GM23248 (cell line): ENCODE measurements around the gene LYG1.

Experiments used
- EZH2 ChIP-seq: fragments of 200-600 bp; sonication (generic); IDR thresholded peaks from 2 replicates; pipeline ENCODE4 v1.6.1; 2018; ENCODE audit warnings: antibody characterized with exemption, mild to moderate bottlenecking; ENCODE audit not compliant: insufficient read depth, poor library complexity, severe bottlenecking
- EZH2phosphoT487 ChIP-seq: fragments of 200-600 bp; sonication (generic); IDR thresholded peaks from 2 replicates; pipeline ENCODE4 v1.6.1; 2018; ENCODE audit warnings: antibody characterized with exemption, moderate library complexity, mild to moderate bottlenecking, low read depth; ENCODE audit not compliant: insufficient read depth

DNA sequence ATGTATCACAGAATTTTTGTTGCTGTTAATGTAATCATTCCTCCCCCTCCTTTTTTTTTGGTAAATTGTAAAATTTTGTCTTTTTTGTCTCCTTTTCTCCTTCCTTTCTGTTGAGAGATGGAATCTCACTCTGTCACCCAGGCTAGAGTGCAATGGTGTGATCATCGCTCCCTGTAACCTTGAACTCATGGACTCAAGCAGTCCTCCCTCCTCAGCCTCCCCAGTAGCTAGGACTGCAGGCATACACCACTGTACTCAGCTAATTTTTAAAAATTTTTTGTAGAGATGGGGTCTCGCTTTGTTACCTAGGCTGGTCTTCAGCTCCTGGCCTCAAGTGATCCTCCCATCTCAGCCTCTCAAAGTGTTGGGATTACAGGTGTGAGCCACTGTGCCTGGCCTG is 41.5 kb upstream of the LYG1 start:
- TF ChIP-seq EZH2phosphoT487 (no peak), EZH2 (no peak)
